ENCODE results near the gene MYH2.
"Not testable (repeated sequence)": the region's sequence is repeated elsewhere in the genome, so short reads cannot be mapped to it uniquely, and the experiment has no call there.

MYH2 gene

DNA sequence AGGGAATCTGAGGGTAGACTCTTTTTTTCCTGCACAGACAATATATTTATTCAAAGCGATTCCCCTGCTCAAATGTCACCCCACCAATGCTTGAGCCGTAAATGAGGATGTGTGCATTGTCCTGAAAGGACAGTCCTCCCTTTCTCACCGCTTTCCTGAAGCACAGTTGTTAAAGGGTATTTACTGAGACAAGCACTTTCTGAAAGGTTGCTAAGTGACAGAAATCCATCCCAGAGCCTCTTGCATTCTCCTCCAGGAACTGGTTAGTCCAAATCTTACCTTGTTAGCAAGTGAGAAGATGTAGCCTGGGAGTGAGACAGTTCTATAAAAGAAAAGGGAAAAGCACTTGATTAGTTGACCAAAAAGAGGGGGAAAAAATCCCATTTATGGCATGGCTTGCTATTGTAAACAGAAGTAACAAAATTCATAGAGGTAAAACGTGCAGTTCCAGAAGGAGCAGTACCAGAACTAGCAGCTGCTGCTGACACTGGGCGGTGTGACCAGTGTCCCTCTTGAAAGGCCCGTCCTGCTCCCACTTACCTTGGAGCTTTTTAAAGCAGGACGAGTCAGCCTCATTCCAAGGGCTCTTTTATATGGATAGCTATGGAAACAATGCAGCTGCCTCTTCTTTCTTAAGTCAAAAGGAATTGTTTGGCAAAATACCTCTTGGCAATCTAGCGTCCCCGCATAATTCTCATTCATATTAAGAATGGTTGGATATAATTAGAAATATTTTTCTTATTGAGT lies at the start of gene MYH2:
Gene MYH2, minus strand, starts transcription at position 563 of the 747 bp plus-strand sequence. CDS start 1,738 bp downstream, outside the sequence.
- no peak for DNase-seq

DNA sequence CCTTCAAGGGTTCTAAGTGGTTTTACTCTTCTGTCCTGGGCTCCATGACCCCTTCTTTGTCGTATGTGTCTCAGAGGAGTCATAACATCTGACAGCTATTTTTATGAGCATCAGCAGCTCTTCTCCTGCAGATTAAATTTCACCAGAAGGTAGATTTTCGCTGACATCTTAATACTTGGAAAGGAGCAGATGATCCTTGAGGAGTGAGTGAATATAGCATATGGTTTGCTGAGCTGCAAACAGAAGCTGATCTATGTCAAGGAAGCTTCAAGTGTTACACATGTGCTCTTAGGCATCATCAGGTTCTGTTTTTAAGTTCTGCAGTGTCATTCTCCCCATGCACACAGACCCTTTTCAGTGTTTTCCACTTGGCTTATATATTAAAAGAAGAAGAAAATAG lies 49.2 kb upstream of the MYH2 start:
- DNase-seq, result no peak

DNA sequence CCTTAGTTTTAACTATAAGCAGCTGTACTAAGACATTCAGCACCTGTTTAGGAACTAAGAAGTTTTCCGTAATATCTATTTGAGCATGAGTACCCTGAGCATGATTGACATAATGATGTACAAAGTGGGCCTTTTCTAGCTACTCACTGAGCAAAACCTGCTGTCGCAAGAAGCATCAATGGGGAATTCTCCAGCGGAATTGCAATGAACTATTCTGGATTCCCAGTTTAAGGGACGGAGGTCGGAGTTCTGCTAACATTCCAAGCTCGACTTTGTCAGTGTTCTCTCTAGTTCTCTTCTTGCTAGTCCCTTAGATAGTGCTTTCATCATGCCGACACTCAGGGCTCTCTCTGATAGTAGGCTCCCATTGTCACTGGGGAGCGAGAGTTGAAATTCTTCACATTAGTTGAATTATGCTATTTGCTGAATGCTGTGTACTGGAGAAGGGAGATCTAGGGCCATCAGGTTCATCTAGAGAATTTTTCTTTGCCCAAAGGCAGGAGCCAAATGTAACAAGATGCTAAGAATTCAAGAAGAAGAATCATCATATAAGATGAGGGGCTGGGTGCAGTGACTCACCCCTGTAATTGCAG lies 40.2 kb upstream of the MYH2 start:
- no peak for DNase-seq

DNA sequence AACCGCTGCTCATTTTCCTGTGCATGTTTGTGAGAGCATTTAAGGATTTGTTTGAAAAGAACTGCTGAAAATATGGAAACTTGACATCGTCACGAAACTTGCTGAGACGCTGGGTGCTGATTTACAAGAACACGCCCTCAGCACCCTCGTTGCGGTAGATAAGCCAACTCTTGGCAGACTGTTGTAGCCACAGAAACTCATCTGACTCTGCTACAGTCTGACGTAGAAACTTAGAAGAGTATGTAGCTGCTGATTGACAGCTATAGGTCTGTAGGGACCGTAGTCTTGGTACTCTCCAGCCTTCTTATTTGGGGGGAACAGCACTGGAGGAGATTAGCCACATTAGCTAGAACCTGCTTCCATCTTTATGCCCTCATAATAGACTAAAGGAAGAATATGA lies 36.1 kb upstream of the MYH2 start:
- DNase-seq, result peak; percentile 10

DNA sequence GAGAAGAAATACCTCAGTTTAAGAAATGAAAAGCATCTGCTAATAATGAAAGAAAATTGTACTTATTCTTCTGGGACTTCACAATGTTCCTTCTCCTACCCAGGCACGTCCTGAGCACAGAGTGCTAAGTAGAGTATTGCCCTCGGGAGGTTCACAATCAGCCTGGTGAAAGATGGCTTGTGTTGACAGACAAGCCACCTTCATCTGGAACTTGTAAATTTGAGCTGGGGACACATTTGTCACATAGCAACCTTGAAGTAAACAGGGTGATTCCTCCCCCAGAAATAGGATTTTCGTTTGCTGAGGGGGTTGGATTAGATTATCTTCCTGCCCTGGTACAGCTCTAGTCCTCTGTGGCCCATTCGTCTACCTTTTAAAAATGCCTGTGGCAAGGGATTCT lies 34.4 kb upstream of the MYH2 start:
- no peak for DNase-seq

DNA sequence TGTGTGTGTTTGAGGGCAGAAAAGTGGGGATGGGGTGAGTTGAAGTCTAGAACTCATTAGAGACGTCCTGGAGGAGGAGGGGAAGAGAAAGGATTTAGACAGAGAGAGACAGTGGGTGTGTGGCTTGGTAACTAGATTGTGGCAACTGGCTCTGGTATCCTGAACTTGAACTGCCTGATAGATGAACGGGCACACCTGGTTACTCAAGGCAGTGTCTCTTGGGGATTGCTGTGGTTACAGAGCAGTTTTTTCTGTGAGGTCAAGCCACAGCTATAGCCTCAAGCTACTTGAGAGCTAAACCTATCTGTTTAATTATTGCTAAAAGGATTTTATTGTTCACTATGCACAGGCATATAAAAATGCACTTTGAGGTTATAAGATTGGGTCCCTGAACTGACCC lies 29.8 kb upstream of the MYH2 start:
- DNase-seq, result no peak

DNA sequence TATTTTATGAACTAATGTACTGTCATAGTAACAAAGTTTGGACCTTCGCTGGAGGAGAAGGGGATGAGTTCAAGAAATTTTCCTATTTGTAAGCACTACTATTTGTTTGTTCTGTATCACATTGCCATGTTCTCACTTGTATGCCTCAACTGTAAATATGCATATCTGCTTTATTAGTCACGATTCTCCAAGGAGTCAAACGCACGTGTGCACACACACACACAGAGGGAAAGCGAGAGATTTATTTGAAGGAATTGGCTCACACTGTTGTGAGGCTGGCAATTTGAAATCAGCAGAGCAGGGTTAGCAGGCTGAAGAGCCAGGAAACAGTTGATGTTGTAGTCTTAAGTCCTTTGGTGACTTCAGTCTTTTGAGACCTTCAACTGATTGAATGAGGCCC lies 24.9 kb upstream of the MYH2 start:
- DNase-seq, result no peak

DNA sequence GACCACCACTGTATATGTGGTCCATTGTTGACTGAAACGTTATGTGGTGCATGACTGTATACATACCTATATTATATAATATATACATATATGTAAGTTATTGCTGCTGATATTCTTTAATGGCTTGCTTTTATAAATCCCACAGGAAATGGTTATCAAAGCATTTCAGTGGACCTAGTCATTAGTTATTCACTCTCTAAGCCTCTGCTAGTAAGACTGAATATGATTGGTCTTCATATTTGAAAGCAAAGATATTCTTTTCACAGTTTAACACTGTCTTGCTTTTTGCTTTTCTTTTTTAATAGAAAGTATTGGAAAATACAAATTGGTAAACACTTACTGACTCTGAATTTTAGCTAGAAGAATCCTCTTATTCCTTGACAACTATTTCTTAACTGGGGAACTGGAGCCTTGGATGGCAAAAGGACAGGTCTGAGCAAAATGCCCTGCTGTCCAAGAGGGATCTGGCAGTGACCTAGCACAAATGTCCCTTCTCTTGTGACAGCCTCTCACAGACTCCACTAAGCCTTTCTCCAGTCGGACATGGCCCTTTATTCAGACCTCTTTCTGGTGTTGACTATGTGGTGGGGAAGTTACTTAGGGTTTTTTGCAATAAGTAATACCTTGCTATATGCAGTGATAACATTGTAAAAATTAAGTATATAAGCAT lies 14.7 kb upstream of the MYH2 start:
- DNase-seq, result no peak

DNA sequence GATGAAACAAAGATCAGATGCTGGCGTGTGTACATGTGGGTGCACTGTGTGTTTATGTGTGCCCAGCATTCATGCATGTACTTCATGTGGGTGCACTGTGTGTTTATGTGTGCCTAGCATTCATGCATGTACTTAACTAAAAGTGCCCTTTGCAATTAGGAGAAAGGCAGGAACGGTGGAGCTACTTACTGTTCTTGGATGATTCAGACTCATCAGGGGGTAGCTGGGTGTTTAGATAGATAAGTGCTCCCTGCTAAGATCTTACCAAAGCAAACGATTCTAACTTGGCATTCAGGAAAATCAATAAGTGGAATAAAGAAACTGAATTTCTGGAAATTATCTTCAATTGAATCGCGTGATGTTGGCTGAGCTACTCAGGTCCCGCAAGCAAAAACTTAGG lies 8.6 kb upstream of the MYH2 start:
- no peak for DNase-seq

DNA sequence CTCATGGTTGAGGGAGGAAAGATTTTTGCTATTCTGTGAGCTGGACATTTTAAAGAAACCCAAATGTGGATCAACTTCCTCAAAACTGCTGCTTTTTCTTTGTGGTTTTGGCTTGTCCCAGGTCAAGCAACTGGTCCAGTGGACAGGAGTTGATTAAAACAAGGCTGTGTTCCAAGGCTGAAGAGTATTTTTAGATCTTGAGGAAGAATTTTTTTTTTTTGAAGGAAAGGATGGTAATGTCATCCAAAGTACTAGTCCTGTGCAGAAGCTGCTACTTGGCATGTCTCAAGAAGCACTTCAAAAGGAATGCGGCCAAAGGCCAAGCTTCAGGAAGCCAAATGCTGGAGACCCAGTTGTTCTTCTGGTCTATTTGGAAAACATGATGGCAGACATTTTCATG lies 8.0 kb upstream of the MYH2 start:
- DNase-seq, result no peak

DNA sequence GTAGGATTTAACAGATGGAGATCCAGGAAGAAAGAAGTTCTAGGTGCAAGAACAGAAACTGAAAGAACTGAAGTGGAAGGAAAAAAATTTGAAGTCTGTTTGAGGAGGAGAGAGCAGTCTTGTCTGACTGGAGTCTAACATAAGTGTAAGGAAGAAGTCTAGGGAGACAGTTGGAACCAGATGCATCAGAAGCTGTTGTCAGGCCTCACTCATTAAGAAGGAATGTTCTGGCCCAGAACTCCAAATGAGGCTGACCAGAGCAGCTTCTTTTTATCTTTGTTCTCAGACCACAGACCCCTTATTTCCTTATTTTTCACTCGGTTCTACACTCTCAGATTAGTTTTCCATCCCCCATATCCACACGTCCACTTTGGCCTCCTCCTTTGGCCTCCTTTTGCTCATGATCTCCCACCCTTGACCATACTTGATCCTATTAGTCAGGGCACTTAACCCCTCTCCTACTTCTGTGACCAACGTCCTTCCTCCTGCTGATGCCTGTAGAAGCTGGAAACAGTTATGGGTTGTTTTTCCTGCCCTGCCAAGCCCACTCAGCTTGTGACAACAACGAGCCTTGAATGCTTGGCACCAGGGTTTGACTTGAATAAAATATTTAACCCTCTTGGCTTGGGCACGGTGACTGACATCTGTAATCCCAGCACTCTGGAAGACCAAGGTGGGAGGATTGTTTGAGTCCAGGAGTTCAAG lies 7.0 kb upstream of the MYH2 start:
- DNase-seq, result no peak

DNA sequence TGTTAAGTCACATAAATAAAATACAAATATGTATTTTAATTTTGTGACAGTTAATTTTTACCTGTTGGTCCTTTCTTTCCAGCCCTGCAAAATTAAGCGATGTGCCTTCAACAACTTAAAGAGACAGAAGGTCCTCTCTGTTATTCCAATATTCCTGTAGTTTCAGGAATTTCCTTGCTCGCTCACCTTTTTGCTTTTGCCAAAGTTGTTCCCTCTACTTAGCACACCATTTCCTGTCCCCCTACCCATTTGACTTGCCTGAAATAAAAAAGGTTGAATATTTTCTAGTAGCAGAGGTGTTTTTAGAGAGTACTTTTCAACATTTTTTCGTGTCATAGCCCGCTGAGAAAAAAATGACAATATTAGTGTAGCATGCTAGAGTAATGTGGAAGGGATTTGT lies 556 bp upstream of the MYH2 start:
- no peak for DNase-seq

DNA sequence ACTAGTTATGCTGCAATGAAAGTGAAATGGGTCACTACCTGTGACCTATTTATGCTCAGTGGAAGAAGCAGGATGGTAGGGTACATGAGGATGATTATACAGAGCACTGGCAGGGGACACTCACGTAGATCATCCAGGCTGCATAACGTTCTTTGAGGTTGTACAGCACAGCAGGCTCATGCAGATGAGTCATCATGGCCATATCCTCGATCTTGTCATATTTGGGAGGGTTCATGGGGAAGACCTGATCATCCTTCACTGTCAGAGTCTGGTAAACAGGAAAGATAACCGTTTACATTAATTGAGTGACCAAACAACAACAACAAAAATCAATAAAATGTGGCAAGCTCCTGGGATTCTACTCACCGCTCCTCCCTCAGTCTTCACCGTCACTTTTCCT lies 2.1 kb downstream of the MYH2 start:
- DNase-seq, result no peak

DNA sequence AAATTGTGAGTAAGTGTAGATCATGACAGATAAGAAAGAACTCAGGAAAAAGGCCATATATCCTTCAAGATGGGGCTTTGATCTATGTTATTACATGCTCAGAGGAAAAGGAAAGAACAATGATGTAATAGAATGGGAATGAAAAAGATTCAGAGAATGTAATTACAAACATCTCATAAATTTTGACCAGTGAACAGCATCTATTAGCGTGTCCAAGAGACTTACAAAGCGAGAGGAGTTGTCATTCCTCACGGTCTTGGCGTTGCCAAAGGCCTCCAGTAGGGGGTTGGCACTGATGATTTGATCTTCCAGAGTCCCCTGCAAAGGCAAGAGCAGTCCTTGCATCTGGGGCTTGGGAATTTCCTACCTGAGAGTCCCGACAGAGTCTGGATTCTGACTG lies 6.0 kb downstream of the MYH2 start:
- not testable (repeated sequence) for DNase-seq

DNA sequence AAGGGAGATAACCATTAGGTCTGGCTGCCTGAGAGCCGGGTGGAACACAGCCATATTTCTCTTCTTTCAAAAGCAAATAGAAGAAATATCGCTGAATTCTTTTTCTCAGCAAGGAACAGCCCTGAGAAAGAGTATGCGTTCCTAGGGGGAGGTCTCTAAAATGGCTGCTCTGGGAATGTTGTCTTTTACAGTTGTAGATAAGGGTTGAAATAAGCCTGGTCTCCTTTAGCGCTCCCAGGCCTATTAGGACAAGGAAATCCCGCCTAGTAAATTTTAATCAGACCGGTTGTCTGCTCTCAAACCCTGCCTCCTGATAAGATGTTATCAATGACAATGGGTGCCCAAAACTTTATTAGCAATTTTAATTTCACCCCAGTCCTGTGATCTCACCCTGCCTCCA lies 8.3 kb downstream of the MYH2 start:
- DNase-seq, result not testable (repeated sequence)

DNA sequence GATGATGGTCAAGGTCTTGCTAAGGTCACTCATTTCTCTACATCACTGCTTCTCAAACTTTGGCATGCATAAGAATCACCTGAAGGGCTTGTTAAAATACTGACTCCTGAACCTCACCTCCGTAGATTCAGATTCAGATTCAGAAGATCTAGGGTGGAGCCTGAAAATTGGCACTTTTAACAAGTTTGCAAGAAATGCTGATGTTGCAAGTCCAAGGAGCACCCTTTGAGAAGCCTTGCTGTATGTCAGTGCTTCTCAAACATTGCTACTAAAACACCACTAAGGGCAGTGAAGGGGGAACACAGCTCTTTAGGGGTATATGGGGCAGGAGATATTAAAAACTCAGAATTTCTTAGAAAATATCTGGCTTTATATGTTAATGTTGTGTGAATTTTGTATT lies 17.4 kb downstream of the MYH2 start:
- DNase-seq, result no peak

DNA sequence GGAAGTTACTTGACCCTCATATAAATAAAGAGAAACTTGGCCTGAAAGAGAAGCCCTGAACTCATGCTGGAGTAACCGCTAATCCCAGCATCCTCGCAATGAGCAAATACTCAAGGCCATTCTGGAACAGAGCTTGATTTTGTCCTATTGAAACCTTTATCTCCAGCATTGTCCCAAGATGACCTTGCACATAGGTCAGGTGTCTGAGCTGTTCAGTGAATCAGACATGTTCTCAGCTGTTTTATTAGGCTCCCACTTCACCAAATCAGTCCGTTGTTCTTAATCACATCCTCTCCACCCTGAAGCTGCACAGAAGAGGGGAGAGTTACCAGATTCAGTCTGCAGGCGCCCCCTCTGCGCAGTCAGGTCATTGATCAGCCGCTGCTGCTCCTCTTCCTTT lies 22.0 kb downstream of the MYH2 start:
- DNase-seq, result no peak

DNA sequence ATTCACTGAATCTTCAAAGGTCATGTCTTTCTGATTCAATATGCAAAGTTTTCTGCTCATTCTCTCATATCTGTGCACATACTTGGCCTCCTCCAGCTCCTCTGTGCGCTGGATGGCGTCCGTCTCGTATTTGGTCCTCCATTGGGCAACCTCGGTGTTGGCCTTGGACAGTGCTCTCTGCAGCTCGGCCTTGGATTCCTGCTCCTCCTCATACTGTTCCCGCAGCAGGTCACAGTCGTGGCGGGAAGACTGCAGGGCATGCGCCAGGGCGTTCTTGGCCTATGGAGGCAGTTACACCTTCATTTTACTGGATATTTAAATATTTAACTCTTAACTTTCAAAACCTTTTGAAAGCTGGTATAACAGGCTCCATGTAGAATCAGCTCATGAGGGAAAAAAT lies 22.9 kb downstream of the MYH2 start:
- no peak for DNase-seq

DNA sequence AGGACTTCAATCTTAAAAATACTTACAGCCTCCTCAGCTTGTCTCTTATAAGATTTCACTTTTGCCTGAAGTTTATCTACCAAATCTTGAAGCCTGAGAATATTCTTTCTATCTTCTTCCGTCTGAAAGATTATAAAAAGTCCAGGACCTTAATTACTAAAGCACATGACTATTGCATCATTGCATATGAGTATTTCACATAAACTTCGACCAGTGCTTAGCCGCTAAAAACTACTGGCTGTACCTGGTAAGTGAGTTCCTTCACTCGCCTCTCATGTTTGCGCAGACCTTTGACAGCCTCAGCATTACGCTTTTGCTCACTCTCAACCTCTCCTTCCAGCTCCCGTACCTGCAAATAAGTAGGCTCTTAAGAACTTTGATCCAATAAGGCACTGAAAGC lies 26.4 kb downstream of the MYH2 start:
- no peak for DNase-seq

DNA sequence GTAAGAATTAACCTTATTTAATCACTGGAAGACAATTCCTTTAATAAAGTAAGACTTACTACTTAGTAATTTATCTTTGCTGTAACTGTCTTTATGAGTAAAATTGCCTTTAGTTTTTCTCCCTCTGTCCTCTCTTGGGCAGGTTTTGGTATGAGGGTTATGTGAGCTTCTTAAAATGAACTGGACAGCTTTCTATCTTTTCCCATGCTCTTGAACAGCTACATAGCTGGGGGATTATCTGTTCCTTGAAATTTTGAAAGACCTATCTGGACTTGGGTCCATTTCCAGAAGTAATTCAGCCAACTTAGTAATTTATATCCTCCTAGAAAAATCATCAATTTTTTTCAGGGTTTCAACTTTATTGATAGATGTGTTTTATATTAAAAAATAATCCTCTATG lies 27.5 kb downstream of the MYH2 start:
- DNase-seq, result no peak

DNA sequence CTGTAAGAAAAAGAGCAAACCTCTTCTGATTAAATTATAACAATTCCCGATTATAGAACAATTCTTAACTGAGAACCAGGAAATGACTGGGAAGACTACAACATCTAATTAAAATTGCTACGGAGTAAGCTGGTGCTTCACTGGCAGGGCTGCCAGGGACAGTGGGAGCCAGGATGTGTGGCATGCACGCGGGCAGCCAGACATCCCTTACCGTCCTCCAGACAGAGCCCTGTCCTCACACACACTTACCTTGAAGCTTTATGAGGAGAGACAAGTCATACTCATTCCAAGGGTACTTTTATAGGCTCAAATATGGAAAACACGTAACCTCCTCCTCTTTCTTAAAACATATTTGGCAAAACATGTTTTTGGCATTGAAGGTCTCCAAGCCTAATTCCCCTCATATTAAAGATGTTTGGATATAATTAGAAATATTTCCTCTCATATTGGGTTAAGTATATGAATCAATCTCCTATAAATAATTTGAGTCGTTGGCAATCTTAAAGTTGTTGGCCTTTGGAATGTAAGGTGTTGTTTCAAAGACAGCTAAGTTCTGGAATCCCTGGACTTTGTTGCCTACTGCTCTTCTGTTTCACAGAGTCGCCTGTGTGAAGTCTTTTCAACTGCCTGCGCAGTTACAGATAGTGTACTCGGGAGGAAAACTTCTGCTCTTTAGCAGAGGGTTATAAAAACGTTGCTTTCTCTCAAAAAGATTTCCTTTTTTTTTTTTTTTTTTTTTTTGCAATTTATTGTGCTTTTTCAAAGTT lies 31.0 kb downstream of the MYH2 start, which contains the start of gene MYH1:
Gene MYH1, minus strand, starts transcription at position 272 of the 767 bp plus-strand sequence. CDS start 1,900 bp downstream, outside the sequence.
- DNase-seq, result no peak

DNA sequence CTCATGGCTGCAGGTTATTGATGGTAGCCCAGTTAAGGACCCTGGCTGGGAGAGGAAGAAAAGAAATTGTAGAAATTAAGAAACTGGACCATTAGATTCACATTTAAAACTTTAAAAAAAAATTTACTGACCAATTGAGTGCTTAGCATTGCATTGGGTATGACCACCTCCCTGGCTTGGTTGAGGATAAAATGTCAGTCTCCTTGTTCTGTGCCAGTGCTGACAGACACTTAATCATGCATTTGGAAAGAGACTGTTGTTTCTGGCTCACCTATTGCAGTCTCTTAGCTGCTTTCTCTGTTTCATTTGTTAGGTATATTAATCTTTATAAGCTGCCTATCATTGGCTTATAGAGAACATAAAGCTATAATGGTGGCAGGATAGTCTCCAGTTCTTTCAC lies 32.8 kb downstream of the MYH2 start:
- no peak for DNase-seq

DNA sequence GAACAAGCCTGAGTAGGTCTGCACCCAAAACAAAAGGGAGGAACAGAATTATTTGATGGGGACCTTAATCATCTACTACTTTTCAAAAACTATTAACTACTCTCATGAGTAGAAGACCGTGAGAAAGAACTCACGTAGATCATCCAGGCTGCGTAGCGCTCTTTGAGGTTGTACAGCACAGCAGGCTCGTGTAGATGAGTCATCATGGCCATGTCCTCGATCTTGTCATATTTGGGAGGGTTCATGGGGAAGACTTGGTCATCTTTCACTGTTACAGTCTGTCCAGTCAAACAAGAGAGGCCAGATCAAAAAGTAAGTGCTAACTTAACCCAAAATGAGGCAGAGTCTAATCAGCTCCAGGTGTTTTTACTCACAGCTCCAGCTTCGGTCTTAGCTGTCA lies 33.4 kb downstream of the MYH2 start:
- no peak for DNase-seq
